Measurements from ENCODE around the gene CEMIP.

The CEMIP gene

DNA sequence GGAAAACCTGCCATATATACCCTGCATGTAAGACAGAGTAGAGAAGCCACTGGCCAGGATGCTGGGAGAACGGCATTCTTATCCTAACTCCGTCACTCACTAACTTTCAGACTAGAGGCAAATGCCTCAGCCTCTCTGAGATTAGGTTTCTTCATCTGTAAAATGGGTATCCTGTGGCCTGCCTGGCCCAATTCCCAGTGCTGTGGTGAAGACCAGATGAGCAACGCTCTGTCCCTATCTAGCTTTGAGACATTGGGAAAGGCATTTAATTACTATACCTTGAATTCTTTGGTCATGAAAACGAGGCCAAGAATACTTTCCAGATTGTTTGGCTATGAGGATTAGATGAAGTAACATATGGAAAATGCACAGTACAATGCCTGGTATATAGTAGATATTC, 35.9 kb downstream of the CEMIP start:
- Histone ChIP-seq H3K4me3 (no peak overlapping the region), H3K27ac (no peak overlapping the region)

DNA sequence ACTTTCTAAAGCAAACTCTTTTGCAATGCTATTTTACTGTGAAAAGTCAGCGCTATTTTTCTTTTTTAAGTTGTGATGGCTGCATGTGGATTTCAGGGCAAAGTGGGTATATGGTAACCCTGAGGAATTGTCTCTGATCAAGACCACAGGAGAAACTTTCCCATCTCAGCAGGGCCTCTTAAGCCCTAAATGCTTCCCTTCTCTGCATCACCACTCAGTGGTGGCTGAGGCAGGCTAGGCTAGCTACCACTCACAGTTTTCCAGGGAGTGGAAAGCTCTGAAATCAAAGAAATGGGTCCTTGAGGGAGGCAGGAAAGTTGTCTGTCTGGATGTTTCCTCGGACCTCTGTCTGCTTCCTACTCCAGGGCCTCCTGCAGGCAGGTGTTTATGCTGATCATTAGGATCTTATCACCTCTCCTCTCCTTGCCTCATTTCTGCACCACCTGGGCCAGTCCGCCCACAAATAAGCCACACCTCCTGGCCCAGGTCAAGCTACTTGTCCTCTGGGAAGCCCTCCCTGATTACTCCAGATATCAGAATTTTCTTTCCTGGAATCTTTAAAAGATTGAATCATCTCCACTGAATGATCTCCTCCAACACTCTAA, 37.0 kb downstream of the CEMIP start:
- Histone ChIP-seq H3K4me3 (no peak overlapping the region), H3K27ac (no peak overlapping the region)

DNA sequence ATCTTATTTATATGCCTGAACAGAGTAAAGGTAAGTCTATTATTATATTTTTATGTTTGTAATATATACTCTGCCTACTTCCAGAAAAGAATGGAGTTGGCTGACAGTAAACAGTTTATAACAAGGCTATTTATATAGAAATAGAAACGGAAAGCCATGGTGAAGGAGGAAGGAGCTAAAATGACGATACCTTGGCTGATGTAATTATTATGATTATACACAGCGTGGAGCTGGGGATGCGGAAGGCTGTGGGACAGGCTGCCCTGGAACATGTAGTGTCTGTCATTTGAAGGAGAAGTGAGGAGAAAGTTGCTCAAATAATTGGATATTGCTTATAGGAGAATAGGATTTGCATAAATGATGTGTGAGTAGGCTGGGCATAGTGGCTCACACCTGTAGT, 37.8 kb downstream of the CEMIP start:
- Histone ChIP-seq H3K4me3 (no peak overlapping the region), H3K27ac (no peak overlapping the region)

DNA sequence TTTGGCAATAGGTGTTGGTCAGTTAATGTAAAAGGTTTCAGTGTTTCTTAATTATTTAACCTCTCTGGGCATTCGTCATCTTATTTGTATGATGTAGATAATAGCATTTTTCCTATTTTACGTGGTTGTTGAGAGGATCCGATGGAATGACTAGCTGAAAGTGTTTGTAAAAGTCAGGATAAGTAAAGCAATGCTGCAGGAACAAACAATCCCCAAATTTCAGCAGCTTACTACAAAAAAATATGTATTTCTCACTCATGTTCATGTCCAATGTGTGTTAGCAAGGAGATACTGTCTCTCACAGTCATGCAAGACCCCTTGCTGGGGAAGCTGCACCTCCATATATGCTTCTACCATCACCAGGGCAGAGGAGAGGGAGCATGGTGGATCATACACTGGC, 38.7 kb downstream of the CEMIP start:
- no peak overlapping the region for H3K4me3 ChIP-seq
- no peak overlapping the region for H3K27ac ChIP-seq

DNA sequence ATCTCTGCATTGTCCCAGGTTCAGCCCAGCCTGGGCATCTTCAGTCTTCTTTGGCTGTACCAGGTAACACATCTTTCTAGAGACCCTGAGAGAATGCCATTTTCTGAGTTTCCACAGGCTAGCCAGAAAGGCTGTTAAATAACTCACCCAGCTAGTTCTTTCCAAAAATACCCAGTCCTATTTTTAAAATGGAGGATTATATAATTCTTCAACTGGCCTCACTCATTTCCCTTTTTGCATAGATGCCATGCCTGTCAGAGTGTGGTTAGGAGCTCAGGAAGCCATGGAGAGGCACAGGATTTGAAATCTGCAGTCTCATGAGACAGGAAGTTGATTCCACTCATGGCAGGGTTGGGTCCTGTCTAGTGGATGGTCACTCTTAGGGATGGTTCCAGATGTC, 39.8 kb downstream of the CEMIP start:
- Histone ChIP-seq H3K27ac (no peak overlapping the region), H3K4me3 (no peak overlapping the region)

DNA sequence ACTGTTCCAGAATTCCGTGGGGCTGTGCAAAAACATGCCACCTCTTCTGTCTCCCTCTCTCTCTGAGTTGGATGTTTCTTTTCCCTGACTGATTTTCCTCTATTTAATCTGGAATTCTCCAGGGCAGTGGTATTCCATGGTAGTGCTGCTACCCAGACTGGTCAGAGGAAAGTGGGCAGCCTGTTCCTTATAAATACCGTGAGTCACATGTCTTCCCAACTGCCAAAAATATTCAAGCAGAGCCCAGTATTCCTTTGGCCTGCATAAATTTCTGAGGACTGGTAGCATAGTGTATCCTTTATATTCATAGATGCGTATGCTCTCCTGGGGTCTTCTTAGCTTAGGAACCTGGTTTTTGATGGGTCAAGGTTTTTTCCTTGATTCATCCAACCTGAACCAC, 40.9 kb downstream of the CEMIP start:
- H3K27ac ChIP-seq, result no peak overlapping the region
- no peak overlapping the region for H3K4me3 ChIP-seq

DNA sequence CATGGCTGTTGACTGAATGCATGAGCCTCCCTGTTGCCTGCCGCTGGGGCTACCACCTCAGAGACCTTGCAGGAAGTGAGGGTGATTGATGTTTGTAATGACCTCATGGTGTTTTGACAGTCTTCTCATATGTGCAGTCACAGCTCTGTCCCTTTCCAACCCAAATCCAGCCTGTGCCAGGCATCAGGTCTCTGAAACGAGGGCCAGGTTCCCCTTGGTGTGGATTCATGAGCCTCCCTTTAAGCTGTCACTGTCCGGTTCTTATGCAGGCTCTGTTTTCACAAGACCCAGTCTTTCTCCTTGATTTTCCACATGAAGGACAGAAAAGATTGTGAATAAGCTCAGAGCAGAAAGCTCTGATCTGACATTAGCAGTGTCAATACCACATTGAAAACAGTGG, 43.1 kb downstream of the CEMIP start:
- Histone ChIP-seq H3K4me3 (no peak overlapping the region), H3K27ac (no peak overlapping the region)

DNA sequence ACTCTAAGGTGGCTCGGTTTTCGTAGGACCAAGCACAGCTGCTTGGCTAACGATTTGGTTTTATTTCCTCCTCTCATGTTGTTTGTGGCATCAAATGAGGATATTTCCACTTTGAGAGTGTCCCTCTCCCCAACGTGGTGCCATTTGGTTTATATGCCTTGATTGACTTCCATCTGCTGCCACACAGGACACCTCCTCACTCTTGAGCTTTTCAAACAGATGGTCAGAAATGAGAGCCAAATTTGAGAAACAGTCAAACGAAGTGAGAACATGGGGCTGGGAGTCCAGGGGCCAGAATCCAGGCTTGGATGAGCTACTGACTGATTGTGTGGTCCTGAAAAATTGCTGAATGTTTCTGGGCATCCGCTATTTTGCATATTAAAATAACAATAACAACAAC, 43.5 kb downstream of the CEMIP start:
- no peak overlapping the region for H3K4me3 ChIP-seq
- H3K27ac ChIP-seq, result no peak overlapping the region

DNA sequence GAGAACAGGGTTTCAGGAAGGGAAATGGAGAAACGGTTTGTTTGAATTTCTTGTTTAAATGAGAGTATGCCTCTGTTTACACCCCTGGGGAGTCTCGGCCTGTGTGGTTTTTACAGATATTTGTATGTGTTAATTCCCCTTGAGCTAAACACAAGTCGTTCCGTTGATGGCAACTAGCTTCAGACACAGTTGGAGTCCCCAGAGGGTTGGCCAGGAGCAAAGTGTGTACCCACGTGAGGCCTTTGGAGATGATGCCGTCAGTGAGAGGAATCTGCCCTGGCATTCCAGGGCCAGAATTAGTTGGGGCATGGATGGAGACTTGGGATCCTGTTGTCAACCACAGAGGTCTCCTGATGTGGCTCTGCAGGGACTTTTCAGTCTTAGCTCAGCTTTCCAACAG, 44.0 kb downstream of the CEMIP start:
- Histone ChIP-seq H3K27ac (no peak overlapping the region), H3K4me3 (no peak overlapping the region)

DNA sequence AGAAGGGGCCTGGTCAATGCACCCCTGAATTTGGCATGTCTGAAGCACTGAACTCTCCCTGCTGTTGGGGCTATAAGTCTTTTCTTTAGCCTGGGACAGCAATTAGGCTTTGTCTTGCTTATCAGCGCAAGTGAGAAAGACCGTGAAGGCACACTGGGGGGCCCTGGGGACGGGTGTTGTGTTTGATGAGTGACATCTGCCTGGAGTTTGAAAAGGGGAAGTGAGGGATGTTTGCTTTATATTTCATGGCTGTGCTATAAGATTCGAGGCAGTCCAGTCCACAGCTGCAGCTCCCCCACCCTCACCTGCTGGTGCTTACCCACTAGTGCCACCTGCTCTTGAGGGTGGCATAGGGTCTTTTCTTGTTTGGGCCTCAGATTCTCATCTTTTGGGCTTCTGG, 44.8 kb downstream of the CEMIP start:
- peak overlapping the region in 1 of 21 experiments; percentile 28 for H3K27ac ChIP-seq
- no peak overlapping the region for H3K4me3 ChIP-seq

DNA sequence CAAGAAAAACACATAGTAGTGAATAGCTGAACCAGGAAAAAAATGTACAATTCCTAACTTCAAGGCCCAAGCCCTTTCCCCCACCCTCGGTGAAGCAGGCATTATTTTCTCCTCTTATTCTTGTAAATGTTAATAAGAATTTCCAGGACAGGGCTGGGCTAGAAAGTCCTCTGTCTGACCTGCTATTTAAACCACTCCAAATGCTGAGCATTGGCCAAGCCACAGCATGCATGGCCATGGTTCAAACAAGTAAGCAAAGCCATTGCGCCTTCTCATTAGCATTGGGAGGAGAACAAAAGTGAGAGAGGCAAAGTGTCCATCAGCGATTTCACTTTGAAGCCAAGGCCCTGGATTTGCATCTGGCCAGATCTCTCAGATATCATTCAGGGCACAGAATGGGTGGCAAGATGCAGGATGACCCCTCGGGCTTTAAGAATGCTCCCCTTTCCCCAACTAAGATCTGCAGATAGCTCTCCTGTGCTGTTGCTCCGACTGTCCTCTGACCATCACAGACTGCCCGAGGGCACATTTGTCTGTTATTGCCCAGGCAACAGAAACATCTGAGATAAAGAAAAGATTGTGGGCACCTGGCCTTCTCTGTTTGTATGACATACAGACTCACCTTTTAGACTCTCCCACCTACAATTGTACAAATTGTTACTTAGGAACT, 46.3 kb downstream of the CEMIP start:
- H3K4me3 ChIP-seq, result no peak overlapping the region
- H3K27ac ChIP-seq, result no peak overlapping the region

DNA sequence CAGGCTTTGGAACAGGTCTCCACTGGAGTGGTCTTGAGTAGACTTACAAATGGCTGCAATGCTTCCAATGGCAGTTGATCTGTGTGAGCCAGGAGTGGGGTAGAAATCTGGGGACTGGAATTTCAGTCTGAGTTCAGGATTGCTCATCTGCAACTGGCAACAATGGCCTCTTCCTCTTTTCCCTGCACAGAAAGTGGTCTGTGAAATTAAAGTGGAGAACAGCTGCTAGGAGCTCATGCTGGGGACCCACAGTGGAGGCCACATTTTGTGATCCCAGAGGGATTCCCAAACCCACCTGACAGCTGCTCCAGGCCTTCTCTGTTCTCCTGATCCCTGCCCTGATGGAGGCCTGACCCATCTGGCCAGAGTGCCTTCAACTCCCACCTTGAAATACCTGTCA, 49.6 kb downstream of the CEMIP start:
- Histone ChIP-seq H3K27ac (no peak overlapping the region), H3K4me3 (no peak overlapping the region)

DNA sequence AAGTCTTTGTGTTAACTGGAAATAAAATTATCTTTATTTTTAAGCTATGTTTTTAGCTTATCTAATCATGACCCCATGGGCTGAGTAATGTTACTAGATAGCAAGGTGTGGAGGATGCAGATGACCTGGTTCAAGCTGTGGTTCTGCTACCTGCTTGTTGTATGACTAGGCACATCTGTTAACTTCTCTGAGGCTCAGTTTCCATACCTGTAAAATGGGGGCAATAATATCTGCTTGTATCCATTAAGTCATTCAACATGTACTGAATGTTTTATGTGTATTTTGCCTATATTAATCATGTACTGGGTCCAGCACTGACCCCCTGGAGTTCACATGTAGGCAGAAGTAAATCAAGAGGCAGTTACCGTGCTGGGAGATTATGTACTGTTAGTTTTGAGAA, 51.5 kb downstream of the CEMIP start:
- H3K27ac ChIP-seq, result no peak overlapping the region

DNA sequence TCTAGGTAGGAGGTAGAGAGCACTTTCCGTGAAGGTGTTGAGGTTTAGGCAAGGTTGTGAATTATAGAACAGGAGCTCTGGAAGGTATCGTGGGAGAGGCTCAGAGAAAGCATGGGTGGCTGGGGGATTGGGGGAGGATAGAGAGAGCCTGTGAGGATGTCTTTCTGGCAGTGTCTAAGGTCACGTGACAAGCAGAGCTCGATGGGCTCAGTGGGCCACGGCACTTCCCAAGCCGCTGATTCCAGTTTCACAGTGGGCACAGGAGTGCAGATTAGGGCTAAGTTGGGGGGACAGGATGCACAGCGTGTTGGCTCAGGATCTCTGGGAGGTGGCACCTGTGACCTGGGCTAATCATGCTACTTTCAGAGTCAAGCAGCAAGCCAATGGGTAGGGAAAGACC, 52.0 kb downstream of the CEMIP start:
- no peak overlapping the region for H3K4me3 ChIP-seq
- no peak overlapping the region for H3K27ac ChIP-seq

More for the DNA sequence above, 51.5 kb downstream of the CEMIP start:
- no peak overlapping the region for H3K4me3 ChIP-seq

DNA sequence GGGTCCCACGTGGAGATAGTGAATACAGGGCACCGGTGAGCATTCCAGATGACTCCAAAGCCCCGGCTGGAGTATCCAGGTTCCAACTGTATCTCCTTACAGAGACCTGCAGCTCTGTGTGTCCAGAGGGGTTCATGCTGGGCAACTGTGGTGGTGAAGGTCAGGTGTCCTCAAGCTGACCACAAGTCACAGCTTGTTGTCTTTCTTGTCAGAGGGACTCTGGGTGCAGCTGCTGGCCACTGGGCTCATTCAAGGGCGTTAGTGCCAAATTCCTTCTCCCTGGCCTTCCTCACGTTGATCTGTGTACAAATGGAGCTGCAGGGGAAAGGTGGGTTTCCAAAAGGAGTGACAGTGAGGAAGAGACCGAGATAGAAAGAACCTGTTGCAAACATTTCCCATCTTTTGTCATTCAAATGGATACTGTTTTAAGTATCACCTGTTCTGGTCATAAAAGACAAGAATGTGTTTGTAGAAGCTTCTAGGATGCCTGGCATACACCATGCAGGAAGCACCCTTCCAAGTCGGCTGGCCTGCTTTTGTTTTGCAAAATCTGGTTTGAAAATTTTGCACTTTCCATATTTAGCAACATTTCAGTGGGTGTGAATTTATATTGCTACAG, 52.5 kb downstream of the CEMIP start:
- Histone ChIP-seq H3K27ac (no peak overlapping the region), H3K4me3 (no peak overlapping the region)

DNA sequence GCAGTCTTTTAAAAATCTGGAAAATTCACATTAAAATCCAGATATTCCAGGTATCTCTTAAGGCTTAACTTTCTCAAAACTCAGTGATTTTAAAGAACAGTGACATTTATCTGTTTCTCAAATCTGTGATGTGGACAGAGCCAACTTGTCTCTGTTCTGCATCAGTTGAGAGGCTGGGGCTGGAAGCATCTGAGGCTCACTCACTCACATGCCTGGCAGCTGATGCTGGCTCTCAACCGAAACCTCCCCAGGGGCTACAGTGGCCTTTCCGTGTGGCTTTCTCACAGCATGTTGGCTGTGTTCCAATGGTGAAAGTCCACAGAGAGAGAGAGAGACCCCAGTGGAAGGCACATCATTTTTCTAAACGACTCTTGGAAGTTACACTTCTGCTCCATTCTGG, 53.5 kb downstream of the CEMIP start:
- no peak overlapping the region for H3K27ac ChIP-seq
- H3K4me3 ChIP-seq, result no peak overlapping the region

DNA sequence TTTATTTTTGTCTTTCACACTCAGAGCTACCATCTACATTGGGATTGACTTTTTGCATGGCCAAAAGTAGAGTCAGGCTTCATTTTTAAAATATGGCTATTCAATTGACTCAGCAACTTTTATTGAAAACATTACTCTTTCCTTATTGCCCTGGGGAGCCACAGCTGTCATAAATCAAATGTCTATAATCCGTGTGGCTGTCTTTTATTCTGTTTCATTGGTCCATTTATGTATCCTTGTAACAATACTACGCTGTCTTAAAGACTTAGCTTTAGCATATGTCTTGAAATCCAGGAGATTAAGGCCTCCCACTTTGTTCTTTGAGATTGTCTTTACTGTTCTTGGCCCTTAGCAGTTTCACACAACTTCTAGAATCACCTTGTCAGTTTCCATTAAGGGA, 55.2 kb downstream of the CEMIP start:
- no peak overlapping the region for H3K4me3 ChIP-seq
- H3K27ac ChIP-seq, result no peak overlapping the region

DNA sequence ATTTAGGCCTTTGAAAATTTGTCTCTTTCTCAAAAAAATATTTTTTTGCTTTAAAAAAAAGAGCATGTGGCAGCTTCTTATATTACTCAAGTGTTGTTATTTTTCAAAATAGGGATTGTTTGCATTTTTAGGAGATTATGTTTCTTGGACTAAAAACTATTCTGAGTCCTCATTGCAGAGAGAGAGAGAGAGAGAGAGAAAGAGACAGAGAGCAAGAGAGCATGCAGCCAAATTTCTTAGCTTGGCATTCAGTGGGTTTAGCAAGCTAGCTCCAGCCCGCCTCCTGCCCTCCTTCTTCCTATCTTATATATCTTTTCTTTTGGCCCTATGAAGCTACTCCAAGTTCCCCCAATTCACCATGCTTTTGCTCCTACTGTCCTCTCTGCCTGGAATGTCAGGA, 55.7 kb downstream of the CEMIP start:
- Histone ChIP-seq H3K27ac (no peak overlapping the region), H3K4me3 (no peak overlapping the region)

DNA sequence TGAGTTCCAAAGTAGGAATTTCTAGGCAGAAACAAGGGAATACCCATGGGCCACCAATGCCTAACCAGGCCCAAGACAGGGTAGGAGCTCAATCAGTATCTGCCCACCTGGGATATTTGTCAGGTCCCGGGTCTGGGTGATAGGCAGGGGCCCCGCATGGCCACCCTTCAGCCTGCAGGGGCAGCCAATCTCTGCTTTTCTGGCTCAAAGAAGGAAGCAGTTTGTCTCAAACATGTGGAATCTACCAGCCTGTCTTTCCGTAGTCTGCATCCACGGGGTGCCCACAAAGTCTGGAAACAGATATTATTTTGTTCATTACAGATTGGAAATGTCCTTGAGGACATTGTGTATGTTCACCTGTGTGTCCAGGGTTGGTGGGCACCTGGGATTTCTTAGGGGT, 56.2 kb downstream of the CEMIP start:
- no peak overlapping the region for H3K4me3 ChIP-seq
- H3K27ac ChIP-seq, result no peak overlapping the region

DNA sequence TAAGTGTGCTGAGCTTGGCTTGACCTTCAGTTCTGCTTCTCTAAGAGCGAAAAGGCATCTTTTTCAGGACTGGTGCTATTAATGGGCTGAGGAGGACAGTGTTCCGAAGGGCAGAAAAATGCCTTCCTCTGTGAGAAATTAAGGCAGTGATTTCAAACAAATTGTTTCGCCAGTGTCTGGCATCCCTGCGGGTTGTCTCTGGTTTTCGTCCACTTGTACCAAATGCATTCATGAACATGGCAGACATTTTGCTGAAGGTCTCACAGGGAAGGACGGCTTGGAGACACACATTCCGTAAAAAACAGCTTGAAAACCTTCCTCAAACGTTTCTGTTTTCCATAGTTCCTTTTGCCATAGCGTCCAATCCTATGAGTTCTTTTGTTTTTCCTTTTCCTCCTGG, 57.1 kb downstream of the CEMIP start:
- no peak overlapping the region for H3K27ac ChIP-seq
- no peak overlapping the region for H3K4me3 ChIP-seq

DNA sequence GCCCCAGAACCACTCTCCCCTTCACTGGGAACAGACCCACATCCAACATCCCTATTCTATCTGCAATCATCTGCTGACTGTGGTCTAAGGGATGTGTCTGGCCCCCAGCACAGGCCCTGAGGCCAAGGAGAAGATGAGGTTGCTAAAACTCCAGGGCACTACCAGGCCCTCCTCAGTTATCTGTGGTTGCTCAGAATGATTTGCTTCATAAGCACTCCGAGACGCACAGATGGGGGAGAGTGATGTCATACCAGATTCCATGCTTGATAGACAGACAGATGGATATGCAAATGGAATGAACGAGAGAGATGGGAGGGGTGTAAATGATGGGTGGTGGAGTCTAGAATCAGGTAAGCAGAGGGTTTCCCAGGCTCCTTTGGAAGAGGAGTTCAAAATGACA, 57.8 kb downstream of the CEMIP start:
- Histone ChIP-seq H3K27ac (peak overlapping the region in 1 of 21 experiments; percentile 9), H3K4me3 (no peak overlapping the region)

DNA sequence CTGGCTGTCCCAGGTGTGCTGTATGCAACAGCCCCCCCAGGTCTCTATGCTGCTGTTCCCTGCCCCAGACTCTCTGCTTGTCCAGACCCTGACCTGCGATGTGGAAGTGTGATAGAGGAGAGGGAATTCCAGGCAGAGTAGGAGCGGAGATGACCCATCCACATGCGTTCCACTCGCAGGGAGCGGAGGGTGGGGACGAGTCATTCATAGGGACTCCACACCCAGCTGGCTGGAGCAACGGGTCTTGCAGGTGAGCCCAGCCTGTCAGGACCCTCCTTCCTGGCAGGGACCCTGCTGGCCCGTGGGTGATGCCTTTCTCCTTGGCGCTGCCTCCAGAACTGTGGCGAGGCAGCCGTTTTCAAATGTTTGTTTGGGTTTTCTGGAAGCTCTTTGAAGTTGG, 58.8 kb downstream of the CEMIP start:
- Histone ChIP-seq H3K27ac (no peak overlapping the region), H3K4me3 (no peak overlapping the region)

Measured in skin epidermis (tissue), 12 donors.